Ascending aorta (tissue), 2 donors: Measurements from ENCODE around the gene GSTA1. TPM values are rescaled to one million over a fixed set of nuclear protein-coding genes. Genes with fewer than 3 reads are reported as not detected.
"Not testable (repeated sequence)": the region's sequence is repeated elsewhere in the genome, so short reads cannot be mapped to it uniquely, and the experiment has no call there.

Experiments
- DNase-seq, 2 donors: peaks; one replicate each; pipeline ENCODE4 v3.0.0-alpha.2; 2019; ENCODE audit warnings: low spot score in 2 of 2
- H3K27ac ChIP-seq, 2 donors: fragments of 200-600 bp; sonication (generic); one replicate each; pipeline ENCODE4 v1.5.1; 2016 to 2017; ENCODE audit warnings: mild to moderate bottlenecking in 1 of 2
- H3K27me3 ChIP-seq: fragments of 200-600 bp; sonication (generic); one replicate; pipeline ENCODE4 v1.5.1; 2017
- H3K36me3 ChIP-seq, 2 donors: fragments of 200-600 bp; sonication (generic); one replicate each; pipeline ENCODE4 v1.5.1; 2016
- H3K4me1 ChIP-seq, 2 donors: fragments of 200-600 bp; sonication (generic); one replicate each; pipeline ENCODE4 v1.5.1; 2016 to 2017; ENCODE audit warnings: mild to moderate bottlenecking in 1 of 2
- H3K4me3 ChIP-seq, 2 donors: fragments of 200-600 bp; sonication (generic); one replicate each; pipeline ENCODE4 v1.5.1; 2016 to 2017; ENCODE audit warnings: mild to moderate bottlenecking in 1 of 2
- H3K9me3 ChIP-seq, 2 donors: fragments of 200-600 bp; sonication (generic); one replicate each; pipeline ENCODE4 v1.5.1; 2016
- CTCF ChIP-seq, 3 experiments: fragments of 200-600 bp in 2 of 3; fragments of 450-650 bp in 1 of 3; sonication (generic) in 2 of 3; IDR thresholded peaks; one replicate each; pipeline ENCODE4 v1.5.1; 2016 to 2019; ENCODE audit warnings: antibody characterized with exemption in 3 of 3, mild to moderate bottlenecking in 1 of 3, moderate library complexity in 1 of 3
- intact Hi-C: fragments of 100-400 bp; cut with DNase I; formaldehyde crosslinking; loops from one replicate; pipeline ENCODE4 v1.15.1; 2023
- total RNA-seq: library from RNA; depleted of rRNA; stranded (reverse); fragments of >200 nt; gene quantifications from one replicate; pipeline ENCODE4 v1.1.0, GENCODE V29; 2016

GSTA1 gene
- total RNA-seq, 1 donor from 2014 or later, result 26.7 TPM

DNA sequence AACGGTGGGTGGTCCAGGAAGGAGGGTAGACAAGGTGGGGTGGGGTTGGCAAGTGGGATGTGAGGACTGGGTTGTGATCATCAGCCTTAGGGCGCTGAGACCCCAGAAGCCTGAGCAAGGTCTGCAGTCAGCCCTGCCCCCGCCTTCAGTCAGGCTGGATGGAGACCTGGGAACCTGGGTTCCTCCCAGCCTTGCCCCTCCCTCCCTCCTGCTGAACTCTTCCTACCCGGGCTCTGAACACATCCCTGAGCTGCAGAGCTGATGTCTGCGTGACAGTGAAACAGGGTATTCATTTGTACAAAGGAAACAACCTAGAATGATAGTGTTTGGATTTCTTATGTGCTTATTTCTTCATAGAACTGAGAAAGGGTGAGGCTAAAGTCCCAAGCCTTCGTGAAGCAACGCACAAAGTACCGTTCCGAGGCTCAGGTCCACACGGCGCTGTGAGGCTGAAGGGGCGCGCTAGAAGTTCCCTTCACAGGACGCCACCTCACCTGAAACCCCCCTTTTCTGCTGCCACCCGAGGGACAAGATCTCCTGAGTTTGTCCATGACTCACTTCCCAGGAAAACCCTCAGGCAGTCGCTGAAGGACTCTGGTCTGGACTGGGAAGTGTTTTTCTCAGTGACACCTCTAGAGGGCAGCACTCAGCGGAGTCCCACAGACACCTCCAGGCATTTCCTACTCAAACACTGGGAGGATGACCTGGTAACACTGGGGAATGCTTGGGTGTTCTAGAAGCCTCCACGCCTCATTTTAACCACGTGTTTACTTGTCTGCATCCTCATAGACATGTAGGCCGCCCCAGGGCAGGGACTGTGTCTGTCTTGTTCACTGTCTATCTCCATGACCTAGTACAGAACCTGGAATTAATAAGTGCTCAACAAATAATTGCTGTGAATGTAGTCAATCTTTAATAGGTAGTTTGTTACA lies 35.8 kb upstream of the GSTA1 start:
- Histone ChIP-seq H3K27me3 (no peaks in the 10 kb centered on the region), H3K4me1 (no peaks in the 10 kb centered on the region), H3K27ac (no peak overlapping the region), H3K4me3 (no peak overlapping the region), H3K9me3 (no peaks in the 10 kb centered on the region), H3K36me3 (no peaks in the 10 kb centered on the region)
- intact Hi-C loops, result no loop called here
- peak in 2 of 3 experiments; percentile 30 to 50 for TF ChIP-seq CTCF (IDR thresholded peaks at IDR 0.05)
- no peak for DNase-seq

GRCh38 chr6:52834481-52834880 lies 30.9 kb upstream of the GSTA1 start:
- no peak for TF ChIP-seq CTCF (IDR thresholded peaks at IDR 0.05)
- no peak overlapping the region for H3K4me3 ChIP-seq

DNA sequence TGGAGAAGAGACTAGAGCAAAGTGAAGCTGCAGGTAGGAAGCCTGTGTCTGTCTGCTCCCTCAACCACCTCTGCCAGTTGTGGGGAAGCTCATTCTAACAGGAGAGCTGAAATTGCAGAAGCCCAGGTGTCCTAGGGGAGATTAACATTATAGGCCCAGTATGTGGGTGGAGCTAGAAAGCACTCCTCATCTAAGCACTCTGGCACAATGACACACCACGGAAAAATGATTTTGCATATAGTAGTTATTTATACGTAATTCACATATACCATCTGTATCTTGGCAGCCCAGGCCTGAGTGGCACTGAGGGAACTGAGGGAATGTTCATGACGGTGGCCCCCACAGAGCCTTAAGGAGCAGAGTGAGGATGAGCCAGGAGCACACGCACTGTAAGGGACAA lies 27.3 kb upstream of the GSTA1 start:
- H3K9me3 ChIP-seq, DNase-seq, H3K4me1 ChIP-seq, intact Hi-C loops, H3K4me3 ChIP-seq, H3K27ac ChIP-seq, H3K36me3 ChIP-seq, H3K27me3 ChIP-seq: not testable (repeated sequence)

More at GRCh38 chr6:52834481-52834880, 30.9 kb upstream of the GSTA1 start:
- H3K9me3 ChIP-seq, result no peaks in the 10 kb centered on the region
- no peaks in the 10 kb centered on the region for H3K27me3 ChIP-seq
- intact Hi-C loops, result no loop called here
- DNase-seq, result no peak
- H3K36me3 ChIP-seq, result no peaks in the 10 kb centered on the region
- no peaks in the 10 kb centered on the region for H3K4me1 ChIP-seq
- H3K27ac ChIP-seq, result no peak overlapping the region

GRCh38 chr6:52829046-52829817 lies 25.6 kb upstream of the GSTA1 start:
- no peaks in the 10 kb centered on the region for H3K36me3 ChIP-seq
- H3K27ac ChIP-seq, result no peak overlapping the region
- intact Hi-C loops, result no loop called here
- H3K27me3 ChIP-seq, result no peaks in the 10 kb centered on the region
- no peak overlapping the region for H3K4me3 ChIP-seq
- H3K4me1 ChIP-seq, result no peaks in the 10 kb centered on the region
- TF ChIP-seq CTCF (IDR thresholded peaks at IDR 0.05), result no peak
- H3K9me3 ChIP-seq, result no peaks in the 10 kb centered on the region
- no peak for DNase-seq

DNA sequence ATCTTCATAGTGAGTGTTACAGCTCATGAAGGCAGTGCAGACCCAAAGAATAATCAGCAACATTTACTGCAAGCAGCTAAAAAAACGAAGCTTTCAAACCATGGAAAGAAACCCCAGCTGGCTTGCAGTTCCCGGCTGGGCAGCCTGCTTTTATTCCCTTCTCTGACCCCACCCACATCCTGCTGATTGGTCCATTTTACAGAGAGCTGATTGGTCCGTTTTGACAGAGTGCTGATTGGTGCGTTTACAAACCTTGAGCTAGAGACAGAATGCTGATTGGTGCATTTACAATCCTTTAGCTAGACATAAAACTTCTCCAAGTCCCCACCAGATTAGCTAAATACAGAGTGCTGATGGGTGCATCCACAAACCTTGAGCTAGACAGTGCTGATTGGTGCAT lies 25.0 kb upstream of the GSTA1 start:
- intact Hi-C loops, H3K27me3 ChIP-seq, DNase-seq, H3K4me1 ChIP-seq, H3K9me3 ChIP-seq, H3K27ac ChIP-seq, H3K4me3 ChIP-seq, H3K36me3 ChIP-seq: not testable (repeated sequence)

DNA sequence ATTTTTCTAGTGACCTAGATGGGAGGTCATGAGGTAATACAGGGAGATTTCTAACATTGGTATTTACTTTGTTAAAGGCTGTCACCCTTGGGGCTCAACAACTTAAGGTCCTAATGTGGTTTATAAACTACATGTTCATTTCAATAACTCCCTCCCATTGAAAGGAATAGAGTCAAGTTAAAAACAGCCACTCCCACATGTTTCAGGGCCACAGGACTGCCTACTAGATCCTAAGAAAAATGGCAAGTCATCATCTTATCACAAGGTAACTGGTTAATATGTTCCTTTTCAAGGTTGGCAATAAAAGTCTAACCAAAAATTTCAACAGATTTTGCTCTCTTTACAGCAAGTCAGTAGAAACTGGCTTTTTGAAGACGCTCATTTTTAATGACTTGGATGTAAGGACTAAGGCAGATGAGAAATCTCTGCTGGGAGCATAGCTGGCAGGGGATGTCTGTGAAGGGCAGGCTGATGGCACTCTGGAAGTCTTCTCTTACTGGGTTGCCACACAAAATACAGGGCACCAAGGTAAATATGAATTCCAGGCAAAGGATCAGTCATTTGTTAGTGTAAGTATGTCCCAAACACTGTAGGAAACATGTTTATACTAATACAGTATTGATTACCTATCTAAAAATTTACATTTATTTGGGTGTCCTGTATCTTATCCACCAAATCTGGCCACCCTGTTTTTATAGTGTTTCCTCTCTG lies 23.6 kb upstream of the GSTA1 start:
- DNase-seq, H3K27me3 ChIP-seq, H3K4me1 ChIP-seq, H3K27ac ChIP-seq, H3K36me3 ChIP-seq, H3K4me3 ChIP-seq, H3K9me3 ChIP-seq: not testable (repeated sequence)
- intact Hi-C loops, result loop anchor here (2.0 kb wide), 1 partner anchor 40 kb away; no protein-coding TSS in a partner anchor
